ENCODE results near the gene SNORC. TPM values are rescaled to one million over a fixed set of nuclear protein-coding genes. Genes with fewer than 3 reads are reported as not detected.
A peak's percentile ranks its signal among the peaks of the same experiment; 100 is the strongest.

SNORC gene
- total RNA-seq, 6 donors from 2014 or later, result 0.20 to 2.1 (median 1.0) TPM

DNA sequence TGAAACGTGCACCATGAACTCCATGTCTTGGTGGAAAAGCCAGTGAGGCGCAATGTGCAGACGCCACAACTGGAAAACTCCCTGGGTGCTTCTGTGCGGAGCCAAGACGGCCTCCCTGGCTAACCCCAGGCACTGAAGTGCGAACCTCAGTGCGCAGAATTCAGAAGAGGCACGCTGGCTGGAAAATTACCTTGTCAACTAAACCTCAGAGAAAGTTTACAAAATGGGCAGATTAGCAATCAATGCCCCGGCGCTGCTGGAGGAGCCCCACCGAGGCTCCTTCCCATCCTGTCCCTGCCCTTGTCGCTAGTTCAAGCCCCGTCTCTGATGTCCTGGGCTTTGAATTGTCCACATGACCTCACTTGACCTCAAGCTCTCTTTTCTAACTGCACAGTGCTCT, 22.2 kb downstream of the SNORC start:
- Histone ChIP-seq H3K9me3 (no peaks in the 10 kb centered on the region), H3K4me3 (no peak overlapping the region), H3K27me3 (no peaks in the 10 kb centered on the region), H3K4me1 (peaks cover 0 to 7% (median 0%) of the 10 kb centered on the region in 4 donors), H3K27ac (no peak overlapping the region), H3K36me3 (no peaks in the 10 kb centered on the region)
- no peak for ATAC-seq (ENCODE audit: low FRiP score in 2 of 2)
- 84 to 86% methylated on average over 13 of the region's 13 CpGs for WGBS, 2 donors
- DNase-seq, result no peak
- TF ChIP-seq POLR2A (IDR thresholded peaks at IDR 0.05) (no peak), POLR2AphosphoS5 (IDR thresholded peaks at IDR 0.05) (no peak), EP300 (IDR thresholded peaks at IDR 0.05) (no peak)
- TF ChIP-seq, protein P1, sequence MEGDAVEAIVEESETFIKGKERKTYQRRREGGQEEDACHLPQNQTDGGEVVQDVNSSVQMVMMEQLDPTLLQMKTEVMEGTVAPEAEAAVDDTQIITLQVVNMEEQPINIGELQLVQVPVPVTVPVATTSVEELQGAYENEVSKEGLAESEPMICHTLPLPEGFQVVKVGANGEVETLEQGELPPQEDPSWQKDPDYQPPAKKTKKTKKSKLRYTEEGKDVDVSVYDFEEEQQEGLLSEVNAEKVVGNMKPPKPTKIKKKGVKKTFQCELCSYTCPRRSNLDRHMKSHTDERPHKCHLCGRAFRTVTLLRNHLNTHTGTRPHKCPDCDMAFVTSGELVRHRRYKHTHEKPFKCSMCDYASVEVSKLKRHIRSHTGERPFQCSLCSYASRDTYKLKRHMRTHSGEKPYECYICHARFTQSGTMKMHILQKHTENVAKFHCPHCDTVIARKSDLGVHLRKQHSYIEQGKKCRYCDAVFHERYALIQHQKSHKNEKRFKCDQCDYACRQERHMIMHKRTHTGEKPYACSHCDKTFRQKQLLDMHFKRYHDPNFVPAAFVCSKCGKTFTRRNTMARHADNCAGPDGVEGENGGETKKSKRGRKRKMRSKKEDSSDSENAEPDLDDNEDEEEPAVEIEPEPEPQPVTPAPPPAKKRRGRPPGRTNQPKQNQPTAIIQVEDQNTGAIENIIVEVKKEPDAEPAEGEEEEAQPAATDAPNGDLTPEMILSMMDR (IDR thresholded peaks at IDR 0.05), result no peak

GRCh38 chr2:232892843-232893242, 22.8 kb downstream of the SNORC start:
- DNase-seq (no peak), ATAC-seq (ENCODE audit: low FRiP score in 2 of 2) (no peak)
- no peak overlapping the region for H3K4me3 ChIP-seq
- no peak overlapping the region for H3K27ac ChIP-seq
- WGBS, 2 donors, result 89 to 95% methylated on average over 20 of the region's 20 CpGs
- peaks cover 0 to 7% (median 0%) of the 10 kb centered on the region in 4 donors for H3K4me1 ChIP-seq
- TF ChIP-seq POLR2AphosphoS5 (IDR thresholded peaks at IDR 0.05), result no peak
- TF ChIP-seq POLR2A (IDR thresholded peaks at IDR 0.05), result no peak
- no peak for TF ChIP-seq EP300 (IDR thresholded peaks at IDR 0.05)
- TF ChIP-seq, protein P1 (IDR thresholded peaks at IDR 0.05), result no peak
- H3K36me3 ChIP-seq, result no peaks in the 10 kb centered on the region
- no peaks in the 10 kb centered on the region for H3K27me3 ChIP-seq
- H3K9me3 ChIP-seq, result no peaks in the 10 kb centered on the region

- DNase-seq, result peak in 1 of 2 donors; percentile 65
These were observed 23.8 kb downstream of the SNORC start for GRCh38 chr2:232893834-232894233.

GRCh38 chr2:232894251-232894650, 24.2 kb downstream of the SNORC start:
- no peaks in the 10 kb centered on the region for H3K27me3 ChIP-seq
- TF ChIP-seq, protein P1 (IDR thresholded peaks at IDR 0.05), result no peak
- TF ChIP-seq POLR2A (IDR thresholded peaks at IDR 0.05) (no peak), POLR2AphosphoS5 (IDR thresholded peaks at IDR 0.05) (no peak), EP300 (IDR thresholded peaks at IDR 0.05) (no peak)
- H3K27ac ChIP-seq, result no peak overlapping the region
- DNase-seq (peak in 1 of 2 donors; percentile 41), ATAC-seq (ENCODE audit: low FRiP score in 2 of 2) (no peak)
- WGBS, 2 donors, result 86 to 91% methylated on average over 8 to 9 of the region's 9 CpGs
- H3K4me3 ChIP-seq, result no peak overlapping the region
- H3K4me1 ChIP-seq, result peaks cover 0 to 7% (median 0%) of the 10 kb centered on the region in 4 donors
- no peaks in the 10 kb centered on the region for H3K9me3 ChIP-seq
- no peaks in the 10 kb centered on the region for H3K36me3 ChIP-seq

More at GRCh38 chr2:232893834-232894233, 23.8 kb downstream of the SNORC start:
- Histone ChIP-seq H3K36me3 (no peaks in the 10 kb centered on the region), H3K27me3 (no peaks in the 10 kb centered on the region), H3K4me3 (no peak overlapping the region), H3K27ac (no peak overlapping the region), H3K4me1 (peaks cover 0 to 7% (median 0%) of the 10 kb centered on the region in 4 donors), H3K9me3 (no peaks in the 10 kb centered on the region)
- no peak for ATAC-seq (ENCODE audit: low FRiP score in 2 of 2)
- WGBS, 2 donors, result 90 to 94% methylated on average over 6 to 8 of the region's 8 CpGs
- no peak for TF ChIP-seq POLR2AphosphoS5 (IDR thresholded peaks at IDR 0.05)

DNA sequence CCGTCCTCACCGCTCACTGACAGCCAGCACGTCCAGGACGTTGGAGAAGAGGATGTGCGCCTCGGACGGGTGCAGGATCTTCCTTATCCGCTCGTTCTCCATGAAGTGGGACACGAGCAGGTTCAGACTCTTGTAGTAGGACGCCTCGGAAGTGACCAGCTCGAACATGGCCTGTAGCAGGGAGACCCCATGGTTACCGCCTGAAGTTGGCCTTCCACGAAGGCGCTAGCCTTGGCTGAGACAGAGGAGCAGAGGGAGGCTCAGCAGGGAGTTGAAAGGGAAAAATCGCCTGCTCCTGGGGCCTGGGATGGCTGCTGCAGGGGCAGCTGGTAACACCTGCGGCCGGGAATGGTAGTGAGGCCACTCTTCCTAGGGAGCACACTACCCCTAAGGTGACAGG, 24.7 kb downstream of the SNORC start:
- H3K27ac ChIP-seq, result no peak overlapping the region
- H3K4me3 ChIP-seq, result no peak overlapping the region
- H3K36me3 ChIP-seq, result no peaks in the 10 kb centered on the region
- H3K27me3 ChIP-seq, result no peaks in the 10 kb centered on the region
- 86 to 87% methylated on average over 16 to 18 of the region's 19 CpGs for WGBS, 2 donors
- no peak for ATAC-seq (ENCODE audit: low FRiP score in 2 of 2)
- DNase-seq, result no peak
- peaks cover 0 to 7% (median 0%) of the 10 kb centered on the region in 4 donors for H3K4me1 ChIP-seq
- TF ChIP-seq POLR2AphosphoS5 (IDR thresholded peaks at IDR 0.05) (no peak), POLR2A (IDR thresholded peaks at IDR 0.05) (no peak), EP300 (IDR thresholded peaks at IDR 0.05) (no peak)
- TF ChIP-seq, protein P1 (IDR thresholded peaks at IDR 0.05), result no peak
- no peaks in the 10 kb centered on the region for H3K9me3 ChIP-seq
